Measurements from ENCODE around the gene SLC9B2.

GRCh38 chr4:103075435-103075893 is 1.1 kb downstream of the SLC9B2 start:
- TF ChIP-seq ZNF687 (IDR thresholded peaks at IDR 0.05) = no peak
- no peak for TF ChIP-seq EP300 (IDR thresholded peaks at IDR 0.05; ENCODE audit: borderline replicate concordance in 1 of 2, control insufficient read depth in 1 of 2, low read depth in 2 of 2, low read length in 2 of 2)
- no peak for TF ChIP-seq NR2C2 (IDR thresholded peaks at IDR 0.05; ENCODE audit: borderline replicate concordance, control insufficient read depth, insufficient read length, low read depth)
- TF ChIP-seq ZNF274 (IDR thresholded peaks at IDR 0.05; ENCODE audit: insufficient read depth, insufficient read length) = no peak
